Suprapubic skin (tissue), 3 donors: Measurements from ENCODE around the gene HLCS.

Experiments
- EP300 ChIP-seq: sonication (generic); formaldehyde crosslinking; IDR thresholded peaks from one replicate; pipeline ENCODE4 v1.6.1; 2017; ENCODE audit warnings: antibody characterized with exemption
- TF ChIP-seq, protein P1 (sequence below), 2 donors: fragments of 200-600 bp in 1 of 2; fragments of 450-650 bp in 1 of 2; sonication (generic) in 1 of 2; IDR thresholded peaks; one replicate each; pipeline ENCODE4 v1.5.1; 2016 to 2019; ENCODE audit warnings: antibody characterized with exemption in 2 of 2, mild to moderate bottlenecking in 1 of 2, moderate library complexity in 1 of 2

- TF ChIP-seq, protein P1, sequence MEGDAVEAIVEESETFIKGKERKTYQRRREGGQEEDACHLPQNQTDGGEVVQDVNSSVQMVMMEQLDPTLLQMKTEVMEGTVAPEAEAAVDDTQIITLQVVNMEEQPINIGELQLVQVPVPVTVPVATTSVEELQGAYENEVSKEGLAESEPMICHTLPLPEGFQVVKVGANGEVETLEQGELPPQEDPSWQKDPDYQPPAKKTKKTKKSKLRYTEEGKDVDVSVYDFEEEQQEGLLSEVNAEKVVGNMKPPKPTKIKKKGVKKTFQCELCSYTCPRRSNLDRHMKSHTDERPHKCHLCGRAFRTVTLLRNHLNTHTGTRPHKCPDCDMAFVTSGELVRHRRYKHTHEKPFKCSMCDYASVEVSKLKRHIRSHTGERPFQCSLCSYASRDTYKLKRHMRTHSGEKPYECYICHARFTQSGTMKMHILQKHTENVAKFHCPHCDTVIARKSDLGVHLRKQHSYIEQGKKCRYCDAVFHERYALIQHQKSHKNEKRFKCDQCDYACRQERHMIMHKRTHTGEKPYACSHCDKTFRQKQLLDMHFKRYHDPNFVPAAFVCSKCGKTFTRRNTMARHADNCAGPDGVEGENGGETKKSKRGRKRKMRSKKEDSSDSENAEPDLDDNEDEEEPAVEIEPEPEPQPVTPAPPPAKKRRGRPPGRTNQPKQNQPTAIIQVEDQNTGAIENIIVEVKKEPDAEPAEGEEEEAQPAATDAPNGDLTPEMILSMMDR (IDR thresholded peaks at IDR 0.05): no peak
- TF ChIP-seq EP300: no peak
Observed at GRCh38 chr21:36813052-36813451, 153.4 kb downstream of the HLCS start.
